OCI-LY1 (cell line): ENCODE data around the gene LAMC3.

Experiments
- CTCF ChIP-seq: fragments of 200-600 bp; sonication (generic), shearing (Covaris generic); IDR thresholded peaks from 2 replicates; pipeline ENCODE4 v1.5.1; 2017; ENCODE audit warnings: mild to moderate bottlenecking, antibody characterized with exemption, low read length, moderate library complexity, mixed read lengths
- EZH2 ChIP-seq: fragments of 200-600 bp; sonication (generic), shearing (Covaris generic); IDR thresholded peaks from 2 replicates; pipeline ENCODE4 v1.8.0; 2017; ENCODE audit warnings: borderline replicate concordance, mixed run types, mild to moderate bottlenecking, antibody characterized with exemption, low read length, moderate library complexity, mixed read lengths

- TF ChIP-seq CTCF, result no peak
- no peak for TF ChIP-seq EZH2
Observed at GRCh38 chr9:131097948-131098278, 88.9 kb downstream of the LAMC3 start.
